HG02870 (cell line): Measurements from ENCODE around the gene ANKH.
A peak's percentile ranks its signal among the peaks of the same experiment; 100 is the strongest.

Experiments used
- ATAC-seq: cut with Tn5 transposase; IDR thresholded peaks from one replicate; pipeline ENCODE4 v1.9.1; 2021; ENCODE audit warnings: mild to moderate bottlenecking, moderate library complexity; ENCODE audit not compliant: unreplicated experiment

Gene ANKH

GRCh38 chr5:14671414-14671813 is 200.2 kb downstream of the ANKH start:
- peak; percentile 12 for ATAC-seq

- ATAC-seq: no peak
Measured at GRCh38 chr5:14669975-14670374, 201.6 kb downstream of the ANKH start.

GRCh38 chr5:14669415-14669814 is 202.2 kb downstream of the ANKH start:
- no peak for ATAC-seq

- ATAC-seq: no peak
Measured at GRCh38 chr5:14668181-14668591, 203.4 kb downstream of the ANKH start.

GRCh38 chr5:14667770-14668169 is 203.8 kb downstream of the ANKH start:
- no peak for ATAC-seq

GRCh38 chr5:14667290-14667689 is 204.3 kb downstream of the ANKH start:
- ATAC-seq: no peak

- ATAC-seq: no peak
Measured at GRCh38 chr5:14666357-14666756, 205.2 kb downstream of the ANKH start.

- ATAC-seq: peak; percentile 31
Measured at GRCh38 chr5:14665949-14666348, 205.6 kb downstream of the ANKH start.

- no peak for ATAC-seq
Measured at GRCh38 chr5:14665101-14665822, 206.3 kb downstream of the ANKH start.

GRCh38 chr5:14664270-14665100 is 207.1 kb downstream of the ANKH start, which contains the start of gene OTULIN:
TSS of gene OTULIN (plus strand) at chr5:14664718. CDS start at chr5:14664826, 108 bp downstream.
- ATAC-seq: peak; percentile 58

GRCh38 chr5:14663734-14664269 is 207.8 kb downstream of the ANKH start:
- ATAC-seq: peak; percentile 22

GRCh38 chr5:14662721-14663260 is 208.8 kb downstream of the ANKH start:
- ATAC-seq: no peak

- ATAC-seq: no peak
Measured at GRCh38 chr5:14660833-14661232, 210.7 kb downstream of the ANKH start.

- ATAC-seq: no peak
Measured at GRCh38 chr5:14659821-14660607, 211.6 kb downstream of the ANKH start.

- no peak for ATAC-seq
Measured at GRCh38 chr5:14656898-14657297, 214.7 kb downstream of the ANKH start.

GRCh38 chr5:14655146-14655741 is 216.3 kb downstream of the ANKH start:
- no peak for ATAC-seq
